Stimulated activated CD4-positive, alpha-beta T cell treated with anti-CD3 and anti-CD28 coated beads, Interleukin-15, amount 100 ng/mL, for 24 hours (primary cell): ENCODE results near the gene ACSF2.
"Not testable (repeated sequence)": the region's sequence is repeated elsewhere in the genome, so short reads cannot be mapped to it uniquely, and the experiment has no call there.

ENCODE experiments used
- DNase-seq: peaks from one replicate; pipeline ENCODE4 v3.0.0-alpha.2; 2020

The ACSF2 gene

DNA sequence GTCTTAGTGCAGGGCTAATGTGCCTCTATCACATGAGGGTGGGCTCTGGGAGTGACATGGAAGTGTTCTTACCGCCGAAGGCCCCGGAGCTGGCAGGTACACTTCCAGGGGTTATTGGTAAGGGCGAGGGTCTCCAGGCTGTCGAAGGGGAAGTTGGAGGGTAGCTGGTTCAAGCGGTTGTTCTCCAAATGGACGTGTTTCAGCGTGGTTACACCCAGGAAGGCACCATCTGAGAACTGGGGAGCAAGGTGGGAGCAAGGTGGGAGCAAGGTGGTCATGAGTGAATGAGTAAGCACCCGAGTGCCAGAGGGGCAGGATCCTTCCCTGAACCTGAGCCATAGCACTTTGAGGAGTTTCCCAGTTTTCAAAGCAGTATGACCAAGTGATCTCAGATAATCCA lies 39.6 kb downstream of the ACSF2 start:
- no peak for DNase-seq

DNA sequence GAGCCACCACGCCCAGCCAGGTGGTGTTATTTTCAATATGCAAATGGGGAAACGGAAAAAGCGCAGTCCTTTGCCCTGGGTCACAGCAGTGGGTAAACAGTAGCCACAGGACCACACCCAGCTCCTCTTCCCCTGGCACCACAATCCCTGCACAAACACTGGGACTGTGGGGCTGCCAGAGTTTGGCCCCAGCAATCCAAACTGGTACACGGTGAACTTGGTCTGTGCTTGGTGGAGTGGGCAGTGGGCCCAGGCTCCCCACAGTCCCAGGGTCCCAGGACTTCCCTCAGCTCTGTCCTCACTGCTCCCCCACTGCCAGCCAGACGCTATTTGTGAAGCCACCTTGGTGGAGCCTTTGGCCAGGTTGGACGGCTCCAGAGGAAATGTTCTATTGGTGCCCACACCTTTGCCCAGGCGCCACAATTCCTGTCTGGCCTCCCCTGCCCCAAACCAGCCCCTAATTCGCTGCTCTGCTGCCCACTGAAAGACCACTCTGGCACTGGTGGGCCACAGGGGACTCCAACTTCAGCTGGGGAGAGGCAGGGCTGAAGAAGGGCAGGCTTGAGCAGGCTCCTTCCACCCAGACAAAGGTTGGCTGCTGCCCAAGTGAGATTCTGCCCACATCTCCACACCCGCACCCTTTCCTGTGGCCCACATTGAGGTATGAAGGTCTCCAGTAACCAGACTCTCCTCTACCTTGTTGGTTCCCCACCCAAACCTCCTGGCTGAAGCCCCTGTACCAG lies 40.5 kb downstream of the ACSF2 start:
- no peak for DNase-seq

DNA sequence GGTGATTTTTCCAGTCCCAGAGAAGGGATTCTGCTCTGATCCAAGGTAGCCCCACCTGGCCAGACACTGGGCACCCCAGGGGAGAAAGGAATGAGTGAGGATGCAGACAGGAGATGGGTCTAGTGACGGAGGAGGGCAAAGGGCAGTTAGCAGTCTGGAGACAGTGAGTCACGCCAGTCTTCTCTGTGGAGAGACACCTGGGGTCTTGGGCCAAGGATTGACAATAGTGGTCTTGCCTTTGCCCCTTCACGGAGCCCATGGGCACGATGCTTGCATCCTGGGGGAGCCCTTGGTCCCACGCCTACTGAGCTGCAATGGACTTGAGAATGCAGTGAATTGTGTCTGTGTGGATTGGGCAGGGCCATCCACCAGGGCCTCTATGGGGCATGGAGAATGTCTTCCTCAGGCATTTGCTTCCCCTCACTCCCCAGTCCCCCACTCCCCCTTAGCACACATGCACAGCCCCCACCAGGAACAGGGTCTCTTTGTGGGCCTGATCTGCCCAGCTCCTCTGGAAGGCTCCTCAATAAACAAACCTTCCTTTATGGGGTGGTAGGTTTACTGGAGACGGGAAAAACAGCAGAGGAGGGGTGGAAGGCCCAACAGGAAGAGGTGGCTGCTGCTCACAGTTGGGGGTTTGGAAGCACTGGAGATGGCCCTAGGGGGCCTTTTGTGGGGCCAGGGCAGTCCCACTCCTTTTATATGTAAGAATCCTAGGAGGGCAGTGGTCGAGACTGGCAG lies 41.3 kb downstream of the ACSF2 start:
- no peak for DNase-seq

DNA sequence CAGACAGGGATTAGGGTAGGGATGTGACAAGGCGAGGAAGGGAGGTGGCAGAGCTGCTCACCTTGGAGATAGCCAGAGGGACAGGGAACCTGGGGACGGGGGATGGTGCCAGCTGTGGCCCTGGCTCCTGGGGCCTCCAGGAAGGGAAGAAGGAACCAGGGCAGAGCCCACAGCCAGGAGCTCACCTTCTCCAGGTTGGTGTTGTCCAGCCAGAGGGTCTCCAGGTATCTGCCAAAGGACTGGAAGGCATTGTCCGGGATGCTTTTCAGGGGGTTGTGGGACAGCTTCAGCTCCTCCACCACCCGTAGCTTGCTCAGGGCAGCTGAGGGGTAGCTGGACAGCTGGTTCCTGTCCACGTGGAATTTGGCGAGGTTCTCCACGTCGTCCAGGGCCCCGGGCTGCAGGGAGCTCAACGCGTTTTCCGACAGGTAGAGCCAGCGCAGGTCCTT lies 41.9 kb downstream of the ACSF2 start:
- DNase-seq = no peak

DNA sequence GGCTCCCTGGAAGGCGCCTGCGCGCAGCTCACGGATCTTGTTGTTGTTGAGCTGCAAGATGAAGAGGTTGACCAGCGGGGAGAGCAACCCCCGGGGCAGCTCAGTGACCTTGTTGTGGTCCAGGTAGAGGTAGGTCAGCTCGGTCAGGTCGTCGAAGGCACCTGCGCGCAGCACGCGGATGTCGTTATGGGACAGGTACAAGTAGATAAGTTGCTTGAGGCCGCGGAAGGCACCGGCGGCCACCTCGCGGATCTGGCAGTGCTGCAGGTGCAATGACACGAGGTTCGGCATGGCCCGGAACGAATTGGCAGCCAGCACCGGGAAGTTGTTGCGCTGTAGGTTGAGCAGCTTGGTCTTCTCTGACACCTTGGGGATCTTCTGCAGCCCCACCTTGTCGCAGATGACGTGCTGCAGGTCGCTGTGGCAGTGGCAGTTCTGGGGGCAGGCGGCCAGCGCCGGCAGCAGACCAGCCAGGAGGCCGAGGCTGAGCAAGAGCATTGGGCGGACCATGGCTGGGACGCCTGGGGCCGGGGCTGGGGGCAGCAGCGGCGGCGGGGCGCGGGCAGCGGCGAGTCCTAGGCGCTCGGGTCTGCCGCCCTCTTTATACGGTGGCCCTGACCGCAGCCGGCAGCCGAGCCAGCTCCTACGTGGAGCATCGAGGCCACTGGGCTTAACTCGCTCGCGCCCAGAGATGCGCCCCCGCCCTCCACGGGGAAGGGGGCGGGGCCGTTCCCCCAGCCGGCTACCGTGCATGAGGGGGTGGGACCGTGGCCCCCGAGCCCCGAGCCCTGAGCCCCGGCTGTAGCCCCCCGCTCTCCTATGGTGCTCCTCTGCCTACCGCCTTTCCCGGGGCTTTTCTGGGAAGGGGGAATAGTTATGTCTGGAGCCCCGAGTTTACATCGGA lies 42.5 kb downstream of the ACSF2 start, which contains the start of gene CHAD:
CHAD (minus strand) TSS at position 577 of the 904 bp plus-strand sequence; CDS start at position 510, 67 bp downstream.
- DNase-seq = no peak

DNA sequence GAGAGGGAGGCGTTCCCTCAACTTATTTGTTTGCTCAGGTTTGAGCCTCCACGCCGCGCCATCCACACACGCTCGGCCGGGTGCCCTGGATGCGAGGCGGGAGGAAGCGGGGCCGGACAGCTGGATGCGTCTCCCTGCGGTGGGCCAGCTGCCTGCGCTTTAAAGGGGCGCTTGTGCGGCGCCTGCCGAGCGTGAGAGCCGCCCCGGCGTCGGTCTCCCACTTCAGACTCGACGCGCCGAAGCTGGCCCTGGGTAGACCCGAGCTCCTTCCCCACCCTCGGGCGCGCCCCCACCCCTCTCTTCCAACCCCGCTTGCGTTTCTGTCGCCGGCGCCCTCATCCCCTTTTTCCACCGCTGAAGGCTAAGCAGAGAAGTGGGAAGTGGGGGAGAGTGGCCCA lies 43.2 kb downstream of the ACSF2 start:
- DNase-seq = no peak

DNA sequence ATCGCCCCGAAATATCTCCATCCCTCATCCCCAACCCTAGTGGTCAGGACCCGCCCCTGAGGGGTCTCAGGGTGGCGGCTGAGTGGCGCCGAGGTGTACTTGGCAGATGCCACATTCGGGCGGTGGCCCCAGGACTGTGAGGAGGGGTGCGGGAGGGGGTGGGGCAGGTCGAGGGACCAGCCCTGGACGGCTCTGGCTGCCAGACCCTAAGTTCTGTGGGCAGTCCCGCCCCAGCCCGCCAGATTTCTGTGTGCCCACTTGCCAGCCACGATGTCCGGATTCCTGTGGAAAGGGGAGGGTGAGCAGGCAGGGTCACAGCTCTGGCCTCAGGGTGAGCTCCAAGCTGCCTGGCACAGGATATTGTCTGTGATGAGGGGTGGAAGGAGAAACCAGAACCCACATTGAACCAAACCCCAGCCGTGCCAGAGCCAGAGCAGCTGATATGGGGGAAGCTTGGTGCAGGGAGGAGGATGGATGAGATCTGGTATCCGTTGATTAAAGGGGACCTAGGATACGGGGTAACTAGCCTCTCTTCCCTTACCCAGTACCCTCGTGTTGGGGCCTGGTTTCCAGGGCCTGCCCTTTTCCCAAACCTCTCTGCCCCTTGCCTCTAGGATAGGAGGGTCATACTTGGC lies 43.8 kb downstream of the ACSF2 start:
- DNase-seq = no peak

DNA sequence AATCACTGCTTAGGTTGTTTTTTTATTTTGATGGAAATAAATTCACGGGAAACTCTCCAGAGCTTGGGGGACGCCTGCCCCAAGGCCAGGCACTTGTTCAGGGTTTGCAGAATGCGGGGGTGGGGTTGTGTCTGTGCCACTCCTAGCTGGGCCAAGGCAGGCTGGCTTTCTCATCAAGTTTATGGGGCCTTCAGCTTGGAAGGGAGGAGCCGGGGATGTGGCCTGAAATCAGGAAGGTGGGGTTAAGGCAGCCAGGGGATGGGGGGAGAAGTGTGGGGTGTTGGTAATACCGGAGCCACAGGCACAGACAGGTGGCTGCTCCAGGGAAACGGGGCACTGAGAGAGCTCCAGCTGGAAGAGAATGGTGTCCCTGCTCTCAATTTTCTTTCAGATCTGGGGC lies 44.4 kb downstream of the ACSF2 start:
- no peak for DNase-seq

DNA sequence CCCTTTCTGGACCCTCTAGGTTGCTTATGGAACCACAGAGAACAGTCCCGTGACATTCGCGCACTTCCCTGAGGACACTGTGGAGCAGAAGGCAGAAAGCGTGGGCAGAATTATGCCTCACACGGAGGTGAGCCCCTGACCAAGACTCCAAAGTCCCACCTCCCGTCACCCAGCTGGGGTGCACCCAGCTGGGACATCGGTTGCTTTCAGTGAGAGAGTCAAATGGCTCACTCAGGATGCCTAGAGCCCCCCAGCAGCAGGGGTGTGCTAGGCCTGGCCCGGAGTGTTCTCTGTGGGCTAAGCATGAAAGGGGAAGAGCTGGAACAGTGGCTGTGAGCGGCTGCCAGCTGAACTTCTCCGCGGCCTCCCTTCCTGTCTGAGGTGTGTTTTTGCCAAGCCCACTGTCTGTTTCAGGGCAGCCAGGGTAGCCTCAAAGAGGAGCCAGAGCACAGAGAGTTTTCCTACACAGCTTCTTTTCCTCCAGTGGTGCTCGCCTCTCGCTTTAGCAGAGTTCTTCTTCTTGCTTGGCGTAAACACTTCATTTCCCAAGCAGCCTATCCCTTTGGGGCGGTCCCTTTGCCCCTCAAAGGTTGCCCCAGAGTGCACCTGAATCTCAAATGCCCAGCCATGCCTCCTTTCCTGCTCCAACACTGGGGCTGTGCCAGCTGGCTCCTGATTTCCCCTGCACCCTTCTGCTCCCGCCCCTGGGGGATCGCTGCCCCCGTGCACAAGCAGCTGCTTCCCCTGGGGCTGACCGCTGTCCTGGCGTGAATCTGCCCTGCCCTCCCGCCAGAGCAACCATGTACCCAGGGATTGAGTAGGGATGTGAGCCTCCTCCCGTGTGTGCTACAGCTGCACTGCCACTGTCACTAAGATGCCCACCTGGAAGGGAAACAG lies 45.2 kb downstream of the ACSF2 start:
- no peak for DNase-seq

DNA sequence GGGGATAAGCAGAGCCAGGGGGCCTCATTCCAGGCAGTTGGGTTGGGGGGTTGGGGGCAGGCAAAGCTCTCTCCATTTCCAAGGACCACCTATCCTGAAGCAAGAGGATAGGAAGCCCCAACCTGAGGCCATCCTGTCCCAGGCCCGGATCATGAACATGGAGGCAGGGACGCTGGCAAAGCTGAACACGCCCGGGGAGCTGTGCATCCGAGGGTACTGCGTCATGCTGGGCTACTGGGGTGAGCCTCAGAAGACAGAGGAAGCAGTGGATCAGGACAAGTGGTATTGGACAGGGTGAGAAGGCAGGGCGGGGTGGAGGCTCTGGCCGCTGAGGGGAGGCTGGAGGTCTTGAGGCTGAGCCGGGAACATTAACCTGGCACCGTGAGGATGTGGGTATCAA lies 46.3 kb downstream of the ACSF2 start:
- DNase-seq = no peak

DNA sequence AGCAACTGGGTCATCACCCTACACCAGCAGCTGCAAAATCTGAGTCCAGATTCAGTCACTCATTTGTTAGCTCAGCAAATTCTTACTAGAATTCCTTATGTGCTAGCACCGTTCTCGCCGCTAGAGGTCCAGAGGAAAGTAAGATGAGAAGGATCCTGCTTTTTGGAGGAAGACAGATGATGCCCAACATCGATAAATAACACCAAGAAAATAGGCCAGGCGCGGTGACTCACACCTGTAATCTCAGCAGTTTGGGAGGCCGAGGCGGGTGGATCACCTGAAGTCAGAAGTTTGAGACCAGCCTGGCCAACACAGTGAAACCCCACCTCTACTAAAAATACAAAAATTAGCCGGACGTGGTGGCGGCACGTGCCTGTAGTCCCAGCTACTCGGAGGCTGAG lies 46.7 kb downstream of the ACSF2 start:
- DNase-seq = not testable (repeated sequence)

DNA sequence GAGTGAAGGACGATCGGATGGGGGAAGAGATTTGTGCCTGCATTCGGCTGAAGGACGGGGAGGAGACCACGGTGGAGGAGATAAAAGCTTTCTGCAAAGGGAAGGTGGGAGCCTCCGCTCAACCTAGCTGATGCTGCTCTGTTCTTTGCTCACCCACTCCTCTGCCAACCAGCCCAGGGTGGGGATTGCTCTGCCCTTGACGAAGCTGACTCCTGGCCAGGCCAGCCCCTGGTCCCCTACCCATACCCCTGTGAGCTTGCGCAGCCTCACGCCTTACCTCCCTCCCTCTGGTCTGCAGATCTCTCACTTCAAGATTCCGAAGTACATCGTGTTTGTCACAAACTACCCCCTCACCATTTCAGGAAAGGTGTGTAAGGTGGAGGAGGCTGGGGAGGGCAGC lies 47.9 kb downstream of the ACSF2 start:
- DNase-seq = no peak

DNA sequence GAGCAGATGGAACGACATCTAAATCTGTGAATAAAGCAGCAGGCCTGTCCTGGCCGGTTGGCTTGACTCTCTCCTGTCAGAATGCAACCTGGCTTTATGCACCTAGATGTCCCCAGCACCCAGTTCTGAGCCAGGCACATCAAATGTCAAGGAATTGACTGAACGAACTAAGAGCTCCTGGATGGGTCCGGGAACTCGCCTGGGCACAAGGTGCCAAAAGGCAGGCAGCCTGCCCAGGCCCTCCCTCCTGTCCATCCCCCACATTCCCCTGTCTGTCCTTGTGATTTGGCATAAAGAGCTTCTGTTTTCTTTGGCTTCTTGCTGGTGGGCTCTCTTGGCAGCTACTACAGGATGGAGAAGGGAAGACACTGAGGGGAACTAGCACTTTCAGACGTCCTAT lies 48.5 kb downstream of the ACSF2 start:
- no peak for DNase-seq

DNA sequence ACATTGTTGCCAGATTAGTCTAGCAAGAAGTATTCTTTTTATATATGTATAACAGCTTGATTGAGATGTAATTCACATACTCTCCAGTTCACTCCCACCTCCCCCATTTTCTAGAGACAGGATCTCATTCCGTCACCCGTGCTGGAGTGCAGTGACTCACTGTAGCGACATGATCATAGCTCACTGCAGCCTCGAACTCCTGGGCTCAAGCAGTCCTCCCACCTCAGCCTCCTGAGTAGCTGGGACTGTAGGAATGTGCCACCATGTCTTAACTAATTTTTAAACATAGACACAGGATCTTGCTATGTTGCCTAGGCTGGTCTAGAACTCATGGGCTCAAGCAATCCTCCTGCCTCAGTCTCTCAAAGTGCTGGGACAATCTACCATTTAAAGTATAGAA lies 49.3 kb downstream of the ACSF2 start:
- DNase-seq = no peak

DNA sequence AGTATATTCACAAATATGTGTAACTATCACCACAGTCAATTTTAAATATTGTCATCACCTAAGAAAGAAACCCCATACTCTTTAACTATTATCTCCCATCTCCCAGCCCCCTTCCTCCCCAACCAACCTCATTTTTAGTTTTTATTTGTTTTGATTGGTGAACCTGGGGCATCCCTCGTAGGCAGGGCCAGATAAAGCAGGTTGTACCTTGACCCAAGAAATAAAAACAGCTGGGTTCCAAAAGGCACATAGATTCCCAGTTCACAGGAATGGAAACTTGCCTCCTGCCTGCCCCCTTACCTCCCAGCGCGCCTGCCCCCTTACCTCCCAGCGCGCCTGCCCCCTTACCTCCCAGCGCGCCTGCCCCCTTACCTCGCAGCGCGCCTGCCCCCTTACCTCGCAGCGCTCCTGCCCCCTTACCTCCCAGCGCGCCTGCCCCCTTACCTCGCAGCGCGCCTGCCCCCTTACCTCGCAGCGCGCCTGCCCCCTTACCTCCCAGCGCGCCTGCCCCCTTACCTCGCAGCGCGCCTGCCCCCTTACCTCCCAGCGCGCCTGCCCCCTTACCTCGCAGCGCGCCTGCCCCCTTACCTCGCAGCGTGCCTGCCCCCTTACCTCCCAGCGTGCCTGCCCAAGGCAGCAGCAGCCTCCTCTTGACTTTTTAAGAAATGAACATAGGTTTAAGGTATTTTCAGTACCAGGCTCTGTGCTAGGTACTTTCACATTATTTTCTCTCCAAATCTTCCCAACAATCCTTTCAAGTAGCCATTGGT lies 49.9 kb downstream of the ACSF2 start:
- not testable (repeated sequence) for DNase-seq

DNA sequence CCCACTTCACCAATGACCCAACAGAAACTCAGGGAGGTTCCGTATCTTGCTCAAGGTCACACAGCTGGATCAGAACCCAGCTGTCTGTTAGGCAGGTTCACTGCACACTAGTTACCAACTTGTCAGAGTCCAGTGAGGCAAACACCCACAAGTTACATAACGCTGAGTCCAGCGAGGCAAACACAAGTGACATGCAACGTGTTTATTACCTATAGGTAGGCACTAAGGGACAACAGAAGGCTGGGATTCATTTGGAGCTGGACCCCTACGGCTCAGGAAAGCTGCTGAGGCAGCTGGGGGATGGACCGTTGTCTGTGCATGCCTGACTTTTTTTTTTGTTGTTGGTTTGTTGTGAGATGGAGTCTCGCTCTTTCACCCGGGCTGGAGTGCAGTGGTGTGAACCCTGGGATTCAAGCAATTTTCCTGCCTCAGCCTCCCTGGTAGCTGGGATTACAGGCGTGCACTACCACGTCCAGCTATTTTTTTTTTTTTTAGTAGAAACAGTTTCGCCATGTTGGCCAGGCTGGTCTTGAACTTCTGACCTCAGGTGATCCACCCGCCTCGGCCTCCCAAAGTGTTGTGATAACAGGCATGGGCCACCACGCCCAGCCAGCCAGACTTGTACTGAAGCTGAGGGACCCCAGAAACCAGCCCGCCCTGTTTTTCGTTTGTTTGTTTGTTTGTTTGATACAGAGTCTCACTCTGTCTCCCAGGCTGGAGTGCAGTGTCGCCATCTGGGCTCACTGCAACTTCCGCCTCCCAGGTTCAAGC lies 50.7 kb downstream of the ACSF2 start:
- DNase-seq = no peak

DNA sequence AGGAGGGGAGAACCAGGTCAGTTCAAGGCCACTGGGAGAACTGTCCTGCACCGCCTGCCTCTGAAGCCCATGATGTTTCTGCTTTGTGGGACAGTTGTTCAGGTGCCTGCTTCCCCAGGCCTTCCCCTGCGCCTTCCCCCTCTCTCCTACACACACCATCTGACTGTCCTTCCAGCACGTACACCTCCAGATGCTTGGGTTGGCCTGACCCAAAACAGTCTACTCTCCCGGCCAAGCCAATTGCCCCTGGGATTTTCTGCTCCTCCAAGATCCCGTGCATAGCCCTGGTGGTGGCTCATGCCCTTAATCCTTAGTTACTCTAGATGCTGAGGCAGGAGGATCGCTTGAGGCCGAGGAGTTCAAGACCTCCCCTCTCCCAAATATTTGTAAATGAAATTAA lies 52.0 kb downstream of the ACSF2 start:
- DNase-seq = no peak

DNA sequence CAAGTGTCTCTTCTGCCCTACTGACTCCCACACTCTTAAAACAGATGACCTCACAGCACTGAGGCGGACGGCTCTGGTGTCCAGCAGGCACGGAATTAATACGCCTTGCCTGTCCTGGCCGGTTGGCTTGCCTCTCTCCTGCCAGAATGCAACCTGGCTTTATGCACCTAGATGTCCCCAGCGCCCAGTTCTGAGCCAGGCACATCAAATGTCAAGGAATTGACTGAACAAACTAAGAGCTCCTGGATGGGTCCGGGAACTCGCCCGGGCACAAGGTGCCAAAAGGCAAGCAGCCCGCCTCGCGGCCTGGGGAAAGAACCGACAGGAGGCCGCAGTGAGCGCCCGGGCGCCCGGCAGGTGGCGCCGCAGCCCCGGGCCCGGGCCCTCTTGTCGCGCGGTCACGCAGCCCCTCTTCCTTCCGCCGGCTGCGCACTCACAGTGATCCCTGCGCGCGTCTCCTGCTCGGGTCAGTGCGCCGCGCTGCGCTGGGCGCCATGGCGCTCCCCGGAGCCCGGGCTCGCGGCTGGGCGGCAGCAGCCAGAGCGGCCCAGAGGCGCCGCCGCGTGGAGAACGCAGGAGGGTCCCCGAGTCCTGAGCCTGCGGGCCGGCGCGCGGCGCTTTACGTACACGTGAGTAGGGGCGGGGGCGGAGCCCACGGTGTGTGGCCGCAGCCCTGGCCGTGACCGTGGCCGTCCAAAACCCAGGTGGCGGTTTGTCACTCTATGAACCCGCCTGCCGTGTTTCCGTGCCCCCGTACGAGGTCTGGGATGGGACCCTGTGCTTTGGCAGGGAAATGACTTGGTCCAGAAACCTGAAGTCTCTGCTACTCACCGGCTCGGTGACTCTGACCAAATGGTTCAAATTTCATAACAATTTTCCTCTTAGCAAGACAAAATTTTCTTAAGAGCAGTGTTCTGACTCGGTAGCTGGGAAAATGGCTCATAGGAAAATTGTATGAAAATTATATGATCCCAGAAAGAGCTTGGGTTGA lies 52.7 kb downstream of the ACSF2 start, which contains the start of gene RSAD1:
RSAD1 (plus strand) TSS at position 470 of the 991 bp plus-strand sequence; CDS start at position 495, 25 bp downstream.
- peak; percentile 89 for DNase-seq
